HepG2 (cell line): ENCODE data around the gene SIK3. TPM values are rescaled to one million over a fixed set of nuclear protein-coding genes. Genes with fewer than 3 reads are reported as not detected.
A peak's percentile ranks its signal among the peaks of the same experiment; 100 is the strongest.

Source experiments
- FOXC1 ChIP-seq: sonication (generic); formaldehyde crosslinking; IDR thresholded peaks from 2 replicates; pipeline ENCODE4 v1.8.0; 2022; ENCODE audit warnings: mild to moderate bottlenecking, missing genetic modification reagents, borderline replicate concordance
- HOXA5 ChIP-seq: sonication (generic); formaldehyde crosslinking; IDR thresholded peaks from 2 replicates; pipeline ENCODE4 v1.4.0; 2020; ENCODE audit warnings: missing genetic modification reagents
- KDM1A ChIP-seq: IDR thresholded peaks from 2 replicates; pipeline ENCODE4 v1.6.1; 2016; ENCODE audit warnings: missing compliant biosample characterization
- NFKB2 ChIP-seq: sonication (generic); formaldehyde crosslinking; IDR thresholded peaks from 2 replicates; pipeline ENCODE4 v1.4.0; 2020; ENCODE audit warnings: missing genetic modification reagents, borderline replicate concordance
- NRL ChIP-seq: sonication (generic); formaldehyde crosslinking; IDR thresholded peaks from 2 replicates; pipeline ENCODE4 v1.5.0; 2020; ENCODE audit warnings: missing genetic modification reagents, mild to moderate bottlenecking, moderate library complexity, borderline replicate concordance
- SP140L ChIP-seq: sonication (generic); formaldehyde crosslinking; IDR thresholded peaks from 2 replicates; pipeline ENCODE4 v1.4.0; 2020; ENCODE audit warnings: missing genetic modification reagents, borderline replicate concordance
- STAG1 ChIP-seq: sonication (generic); formaldehyde crosslinking; IDR thresholded peaks from 2 replicates; pipeline ENCODE4 v1.4.0; 2020; ENCODE audit warnings: missing genetic modification reagents
- TEAD2 ChIP-seq: sonication (generic); formaldehyde crosslinking; IDR thresholded peaks from 2 replicates; pipeline ENCODE4 v1.9.0; 2021; ENCODE audit warnings: missing genetic modification reagents
- TEAD3 ChIP-seq: optimal IDR thresholded peaks from 2 replicates; pipeline ENCODE3; 2016; ENCODE audit warnings: borderline replicate concordance
- ZBTB42 ChIP-seq: sonication (generic); formaldehyde crosslinking; IDR thresholded peaks from 2 replicates; pipeline ENCODE4 v1.5.0; 2020; ENCODE audit warnings: mild to moderate bottlenecking, missing genetic modification reagents
- ZMAT3 ChIP-seq: sonication (generic); formaldehyde crosslinking; conservative IDR thresholded peaks from 2 replicates; pipeline ENCODE4 v1.7.0; 2021; ENCODE audit warnings: missing genetic modification reagents
- ZNF10 ChIP-seq: sonication (generic); formaldehyde crosslinking; IDR thresholded peaks from 2 replicates; pipeline ENCODE4 v1.4.0; 2020; ENCODE audit warnings: mild to moderate bottlenecking, low read depth, missing genetic modification reagents, borderline replicate concordance
- ZNF101 ChIP-seq: sonication (generic); formaldehyde crosslinking; IDR thresholded peaks from 2 replicates; pipeline ENCODE4 v1.4.0; 2020; ENCODE audit warnings: mild to moderate bottlenecking, low read depth, missing genetic modification reagents, borderline replicate concordance
- ZNF724P ChIP-seq: sonication (generic); formaldehyde crosslinking; IDR thresholded peaks from 2 replicates; pipeline ENCODE4 v1.8.0; 2022; ENCODE audit warnings: missing genetic modification reagents, borderline replicate concordance
- polyA plus RNA-seq, 8 experiments: library from polyadenylated mRNA; depleted of rRNA in 3 of 8; stranded (reverse) in 7 of 8; unstranded in 1 of 8; fragments of >200 nt; fragmentation: Illumina TruSeq in 4 of 8; extraction: Trizol in 4 of 8; gene quantifications; 2 replicates each; pipeline versions ENCODE4 v1.2.1 to v1.2.3, GENCODE V29; 2011 to 2016; ENCODE audit warnings: low read depth in 4 of 8, missing spikeins in 1 of 8, mixed read lengths in 1 of 8; ENCODE audit not compliant: insufficient read depth in 1 of 8
- total RNA-seq, 5 experiments: library from RNA; depleted of rRNA; stranded (reverse); fragments of >200 nt; fragmentation: Illumina TruSeq; extraction: Trizol; gene quantifications; 2 replicates each; pipeline ENCODE4 v1.2.3, GENCODE V29; 2016; ENCODE audit warnings: low read depth in 1 of 5
- TF ChIP-seq, protein P1 (sequence below): sonication (generic); formaldehyde crosslinking; IDR thresholded peaks from 2 replicates; pipeline ENCODE4 v1.4.0; 2020; ENCODE audit warnings: missing genetic modification reagents, mild to moderate bottlenecking, borderline replicate concordance
- TF ChIP-seq, protein P2 (sequence below): sonication (generic); formaldehyde crosslinking; IDR thresholded peaks from 2 replicates; pipeline ENCODE4 v1.4.0; 2020; ENCODE audit warnings: missing genetic modification reagents
- TF ChIP-seq, protein P3 (sequence below): sonication (generic); formaldehyde crosslinking; IDR thresholded peaks from 2 replicates; pipeline ENCODE4 v1.8.1; 2022; ENCODE audit warnings: mild to moderate bottlenecking, missing genetic modification reagents
- TF ChIP-seq, protein P4 (sequence below): IDR thresholded peaks from 2 replicates; pipeline ENCODE4 v1.6.1; 2016
- TF ChIP-seq, protein P5 (sequence below): sonication (generic); formaldehyde crosslinking; IDR thresholded peaks from 2 replicates; pipeline ENCODE4 v1.4.0; 2020; ENCODE audit warnings: missing genetic modification reagents, borderline replicate concordance
- TF ChIP-seq, protein P6 (sequence below): sonication (generic); IDR thresholded peaks from 2 replicates; pipeline ENCODE4 v1.6.1; 2016; ENCODE audit warnings: low read depth, borderline replicate concordance
- TF ChIP-seq, protein P7 (sequence below): sonication (generic); formaldehyde crosslinking; conservative IDR thresholded peaks from 2 replicates; pipeline ENCODE4 v1.8.1; 2023; ENCODE audit warnings: missing genetic modification reagents

SIK3 gene
- total and polyA plus RNA-seq, 2 of the 13 experiments (the other 11 are each of a cell fraction or from before 2014, with no cell fraction given): 5.7 to 9.8 TPM

DNA sequence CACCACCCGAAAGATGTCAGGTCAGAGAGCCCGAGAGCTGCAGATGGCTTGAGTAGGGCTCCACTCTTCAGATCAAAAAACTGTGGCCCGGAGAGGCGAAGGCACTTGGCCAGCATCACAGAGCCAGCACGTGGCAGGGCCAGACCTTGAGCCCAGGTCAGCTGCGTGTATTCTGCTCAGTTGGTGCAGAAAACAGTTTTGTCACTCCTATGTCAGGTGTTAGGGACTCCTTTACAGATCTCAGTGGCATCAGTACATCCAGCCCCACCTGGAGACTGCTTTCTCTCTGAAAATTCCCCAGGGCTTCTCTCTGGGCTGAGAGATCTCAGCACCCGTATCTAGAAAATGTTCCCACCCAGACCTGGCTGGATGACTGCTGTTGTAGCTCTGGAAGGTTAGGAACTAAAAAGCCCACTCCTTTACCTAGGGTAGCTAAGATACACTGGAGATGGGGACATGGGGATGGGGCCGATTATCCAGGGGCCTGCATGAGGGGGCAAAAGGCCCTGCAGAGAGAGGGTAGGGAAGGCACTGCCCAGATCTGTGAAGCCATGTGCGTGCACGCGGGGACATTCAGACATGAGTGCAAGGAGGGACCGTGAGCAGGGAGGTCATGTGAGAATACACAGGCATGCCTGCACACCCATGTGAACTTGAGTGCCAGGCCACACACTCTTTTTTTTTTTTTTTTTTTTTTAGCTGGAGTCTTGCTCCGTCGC is 264.3 kb downstream of the SIK3 start (continued):
- TF ChIP-seq, protein P1, sequence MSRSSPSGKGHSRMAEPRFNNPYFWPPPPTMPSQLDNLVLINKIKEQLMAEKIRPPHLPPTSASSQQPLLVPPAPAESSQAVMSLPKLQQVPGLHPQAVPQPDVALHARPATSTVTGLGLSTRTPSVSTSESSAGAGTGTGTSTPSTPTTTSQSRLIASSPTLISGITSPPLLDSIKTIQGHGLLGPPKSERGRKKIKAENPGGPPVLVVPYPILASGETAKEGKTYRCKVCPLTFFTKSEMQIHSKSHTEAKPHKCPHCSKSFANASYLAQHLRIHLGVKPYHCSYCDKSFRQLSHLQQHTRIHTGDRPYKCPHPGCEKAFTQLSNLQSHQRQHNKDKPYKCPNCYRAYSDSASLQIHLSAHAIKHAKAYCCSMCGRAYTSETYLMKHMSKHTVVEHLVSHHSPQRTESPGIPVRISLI (CRISPR knock-in tag): peak; percentile 93
- TF ChIP-seq HOXA5: 0 out of 2 replicates have a peak, but pooled peaks have one; percentile 57
- TF ChIP-seq NRL (CRISPR knock-in tag): peak; percentile 67
- TF ChIP-seq ZNF10 (CRISPR knock-in tag): no peak
- no peak for TF ChIP-seq TEAD2 (CRISPR knock-in tag)
- TF ChIP-seq, protein P2, sequence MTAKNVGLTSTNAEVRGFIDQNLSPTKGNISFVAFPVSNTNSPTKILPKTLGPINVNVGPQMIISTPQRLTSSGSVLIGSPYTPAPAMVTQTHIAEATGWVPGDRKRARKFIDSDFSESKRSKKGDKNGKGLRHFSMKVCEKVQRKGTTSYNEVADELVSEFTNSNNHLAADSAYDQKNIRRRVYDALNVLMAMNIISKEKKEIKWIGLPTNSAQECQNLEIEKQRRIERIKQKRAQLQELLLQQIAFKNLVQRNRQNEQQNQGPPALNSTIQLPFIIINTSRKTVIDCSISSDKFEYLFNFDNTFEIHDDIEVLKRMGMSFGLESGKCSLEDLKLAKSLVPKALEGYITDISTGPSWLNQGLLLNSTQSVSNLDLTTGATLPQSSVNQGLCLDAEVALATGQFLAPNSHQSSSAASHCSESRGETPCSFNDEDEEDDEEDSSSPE (CRISPR knock-in tag): peak; percentile 88
- TF ChIP-seq, protein P3, sequence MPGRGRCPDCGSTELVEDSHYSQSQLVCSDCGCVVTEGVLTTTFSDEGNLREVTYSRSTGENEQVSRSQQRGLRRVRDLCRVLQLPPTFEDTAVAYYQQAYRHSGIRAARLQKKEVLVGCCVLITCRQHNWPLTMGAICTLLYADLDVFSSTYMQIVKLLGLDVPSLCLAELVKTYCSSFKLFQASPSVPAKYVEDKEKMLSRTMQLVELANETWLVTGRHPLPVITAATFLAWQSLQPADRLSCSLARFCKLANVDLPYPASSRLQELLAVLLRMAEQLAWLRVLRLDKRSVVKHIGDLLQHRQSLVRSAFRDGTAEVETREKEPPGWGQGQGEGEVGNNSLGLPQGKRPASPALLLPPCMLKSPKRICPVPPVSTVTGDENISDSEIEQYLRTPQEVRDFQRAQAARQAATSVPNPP (CRISPR knock-in tag): 0 out of 2 replicates have a peak, but pooled peaks have one; percentile 22
- TF ChIP-seq, protein P4, sequence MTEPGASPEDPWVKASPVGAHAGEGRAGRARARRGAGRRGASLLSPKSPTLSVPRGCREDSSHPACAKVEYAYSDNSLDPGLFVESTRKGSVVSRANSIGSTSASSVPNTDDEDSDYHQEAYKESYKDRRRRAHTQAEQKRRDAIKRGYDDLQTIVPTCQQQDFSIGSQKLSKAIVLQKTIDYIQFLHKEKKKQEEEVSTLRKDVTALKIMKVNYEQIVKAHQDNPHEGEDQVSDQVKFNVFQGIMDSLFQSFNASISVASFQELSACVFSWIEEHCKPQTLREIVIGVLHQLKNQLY (CRISPR knock-in tag): peak; percentile 96
- peak; percentile 47; the same call in 1 of the 2 replicates for TF ChIP-seq FOXC1 (CRISPR knock-in tag)
- TF ChIP-seq ZNF101: no peak
- peak; percentile 30 for TF ChIP-seq TEAD3
- TF ChIP-seq KDM1A (CRISPR knock-in tag): 0 out of 2 replicates have a peak, but pooled peaks have one; percentile 28
- peak; percentile 23; the same call in 1 of the 2 replicates for TF ChIP-seq SP140L
- peak; percentile 19 for TF ChIP-seq STAG1 (CRISPR knock-in tag)
- TF ChIP-seq ZBTB42 (CRISPR knock-in tag): no peak; the same call in 1 of the 2 replicates
- TF ChIP-seq ZMAT3 (CRISPR knock-in tag): peak; percentile 80
- TF ChIP-seq, protein P5, sequence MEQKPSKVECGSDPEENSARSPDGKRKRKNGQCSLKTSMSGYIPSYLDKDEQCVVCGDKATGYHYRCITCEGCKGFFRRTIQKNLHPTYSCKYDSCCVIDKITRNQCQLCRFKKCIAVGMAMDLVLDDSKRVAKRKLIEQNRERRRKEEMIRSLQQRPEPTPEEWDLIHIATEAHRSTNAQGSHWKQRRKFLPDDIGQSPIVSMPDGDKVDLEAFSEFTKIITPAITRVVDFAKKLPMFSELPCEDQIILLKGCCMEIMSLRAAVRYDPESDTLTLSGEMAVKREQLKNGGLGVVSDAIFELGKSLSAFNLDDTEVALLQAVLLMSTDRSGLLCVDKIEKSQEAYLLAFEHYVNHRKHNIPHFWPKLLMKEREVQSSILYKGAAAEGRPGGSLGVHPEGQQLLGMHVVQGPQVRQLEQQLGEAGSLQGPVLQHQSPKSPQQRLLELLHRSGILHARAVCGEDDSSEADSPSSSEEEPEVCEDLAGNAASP (CRISPR knock-in tag): peak; percentile 75
- TF ChIP-seq ZNF724P (CRISPR knock-in tag): peak; percentile 63; the same call in 1 of the 2 replicates
- TF ChIP-seq, protein P6, sequence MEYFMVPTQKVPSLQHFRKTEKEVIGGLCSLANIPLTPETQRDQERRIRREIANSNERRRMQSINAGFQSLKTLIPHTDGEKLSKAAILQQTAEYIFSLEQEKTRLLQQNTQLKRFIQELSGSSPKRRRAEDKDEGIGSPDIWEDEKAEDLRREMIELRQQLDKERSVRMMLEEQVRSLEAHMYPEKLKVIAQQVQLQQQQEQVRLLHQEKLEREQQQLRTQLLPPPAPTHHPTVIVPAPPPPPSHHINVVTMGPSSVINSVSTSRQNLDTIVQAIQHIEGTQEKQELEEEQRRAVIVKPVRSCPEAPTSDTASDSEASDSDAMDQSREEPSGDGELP: peak; percentile 84; the same call in 1 of the 2 replicates
- TF ChIP-seq NFKB2 (CRISPR knock-in tag): peak; percentile 89; the same call in 1 of the 2 replicates
- TF ChIP-seq, protein P7, sequence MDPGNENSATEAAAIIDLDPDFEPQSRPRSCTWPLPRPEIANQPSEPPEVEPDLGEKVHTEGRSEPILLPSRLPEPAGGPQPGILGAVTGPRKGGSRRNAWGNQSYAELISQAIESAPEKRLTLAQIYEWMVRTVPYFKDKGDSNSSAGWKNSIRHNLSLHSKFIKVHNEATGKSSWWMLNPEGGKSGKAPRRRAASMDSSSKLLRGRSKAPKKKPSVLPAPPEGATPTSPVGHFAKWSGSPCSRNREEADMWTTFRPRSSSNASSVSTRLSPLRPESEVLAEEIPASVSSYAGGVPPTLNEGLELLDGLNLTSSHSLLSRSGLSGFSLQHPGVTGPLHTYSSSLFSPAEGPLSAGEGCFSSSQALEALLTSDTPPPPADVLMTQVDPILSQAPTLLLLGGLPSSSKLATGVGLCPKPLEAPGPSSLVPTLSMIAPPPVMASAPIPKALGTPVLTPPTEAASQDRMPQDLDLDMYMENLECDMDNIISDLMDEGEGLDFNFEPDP (CRISPR knock-in tag): 0 out of 2 replicates have a peak, but pooled peaks have one; percentile 8
